Neural progenitor cell (in vitro differentiated cells): ENCODE measurements around the gene PLCB1. TPM values are rescaled to one million over a fixed set of nuclear protein-coding genes. Genes with fewer than 3 reads are reported as not detected.

Source experiments
- DNase-seq: peaks from one replicate; pipeline ENCODE4 v3.0.0-alpha.2; 2016; ENCODE audit warnings: low spot score
- H2AFZ ChIP-seq: fragments of 200-600 bp; sonication (generic); replicated peaks from 2 replicates; pipeline ENCODE4 v1.6.1; 2016; ENCODE audit warnings: antibody characterized with exemption
- H3F3A ChIP-seq: fragments of 200-600 bp; sonication (generic); 2 replicates; pipeline ENCODE4 v1.6.1; 2016; ENCODE audit warnings: antibody characterized with exemption, low read depth
- H3K27ac ChIP-seq: fragments of 200-600 bp; sonication (generic); 2 replicates; pipeline ENCODE4 v1.5.1; 2016; ENCODE audit warnings: mild to moderate bottlenecking
- H3K27me3 ChIP-seq: fragments of 200-600 bp; sonication (generic); 2 replicates; pipeline ENCODE4 v1.6.1; 2016; ENCODE audit warnings: mild to moderate bottlenecking, moderate library complexity
- H3K36me3 ChIP-seq: fragments of 200-600 bp; sonication (generic); 2 replicates; pipeline ENCODE4 v1.5.1; 2016
- H3K4me1 ChIP-seq: fragments of 200-600 bp; sonication (generic); 2 replicates; pipeline ENCODE4 v1.6.1; 2016; ENCODE audit warnings: mixed run types
- H3K4me2 ChIP-seq: fragments of 200-600 bp; sonication (generic); 2 replicates; pipeline ENCODE4 v1.6.1; 2016
- H3K4me3 ChIP-seq: fragments of 200-600 bp; sonication (generic); 2 replicates; pipeline ENCODE4 v1.5.1; 2016
- H3K79me2 ChIP-seq: fragments of 200-600 bp; sonication (generic); 2 replicates; pipeline ENCODE4 v1.6.1; 2016; ENCODE audit warnings: low read depth
- H3K9ac ChIP-seq: fragments of 200-600 bp; sonication (generic); 2 replicates; pipeline ENCODE4 v1.6.1; 2016
- H3K9me3 ChIP-seq: fragments of 200-600 bp; sonication (generic); 2 replicates; pipeline ENCODE4 v1.5.1; 2016; ENCODE audit warnings: low read depth
- H4K20me1 ChIP-seq: fragments of 200-600 bp; sonication (generic); 2 replicates; pipeline ENCODE4 v1.6.1; 2016; ENCODE audit warnings: low read depth
- H3K27ac Mint-ChIP-seq: 3 replicates; pipeline ENCODE4 v1.8.0; 2021; ENCODE audit warnings: mixed read lengths
- H3K27me3 Mint-ChIP-seq: 2 replicates; pipeline ENCODE4 v1.8.0; 2022; ENCODE audit warnings: low read depth, mild to moderate bottlenecking, inconsistent platforms, moderate library complexity, mixed read lengths; ENCODE audit not compliant: insufficient read depth
- H3K36me3 Mint-ChIP-seq: 3 replicates; pipeline ENCODE4 v1.8.0; 2021; ENCODE audit warnings: mixed read lengths
- H3K4me1 Mint-ChIP-seq: 3 replicates; pipeline ENCODE4 v1.8.0; 2021; ENCODE audit warnings: mixed read lengths
- H3K4me3 Mint-ChIP-seq: 3 replicates; pipeline ENCODE4 v1.8.0; 2021; ENCODE audit warnings: mild to moderate bottlenecking, moderate library complexity, mixed read lengths
- H3K9me3 Mint-ChIP-seq: 3 replicates; pipeline ENCODE4 v1.8.0; 2020; ENCODE audit warnings: mixed read lengths
- EZH2 ChIP-seq: fragments of 200-600 bp; sonication (generic); IDR thresholded peaks from 2 replicates; pipeline ENCODE4 v1.6.1; 2017; ENCODE audit warnings: antibody characterized with exemption, mild to moderate bottlenecking, moderate library complexity
- EZH2phosphoT487 ChIP-seq: fragments of 200-600 bp; sonication (generic); IDR thresholded peaks from 2 replicates; pipeline ENCODE4 v1.6.1; 2017; ENCODE audit warnings: antibody characterized with exemption
- total RNA-seq: library from RNA; depleted of rRNA; stranded (reverse); fragments of >200 nt; gene quantifications from 2 replicates; pipeline ENCODE4 v1.2.3, GENCODE V29; 2015; ENCODE audit warnings: low replicate concordance
- TF ChIP-seq, protein P1 (sequence below): fragments of 200-600 bp; sonication (generic); IDR thresholded peaks from 2 replicates; pipeline ENCODE4 v1.5.1; 2017; ENCODE audit warnings: antibody characterized with exemption, mild to moderate bottlenecking

Gene PLCB1
- total RNA-seq, 1 donor from 2014 or later: 30.2 TPM

DNA sequence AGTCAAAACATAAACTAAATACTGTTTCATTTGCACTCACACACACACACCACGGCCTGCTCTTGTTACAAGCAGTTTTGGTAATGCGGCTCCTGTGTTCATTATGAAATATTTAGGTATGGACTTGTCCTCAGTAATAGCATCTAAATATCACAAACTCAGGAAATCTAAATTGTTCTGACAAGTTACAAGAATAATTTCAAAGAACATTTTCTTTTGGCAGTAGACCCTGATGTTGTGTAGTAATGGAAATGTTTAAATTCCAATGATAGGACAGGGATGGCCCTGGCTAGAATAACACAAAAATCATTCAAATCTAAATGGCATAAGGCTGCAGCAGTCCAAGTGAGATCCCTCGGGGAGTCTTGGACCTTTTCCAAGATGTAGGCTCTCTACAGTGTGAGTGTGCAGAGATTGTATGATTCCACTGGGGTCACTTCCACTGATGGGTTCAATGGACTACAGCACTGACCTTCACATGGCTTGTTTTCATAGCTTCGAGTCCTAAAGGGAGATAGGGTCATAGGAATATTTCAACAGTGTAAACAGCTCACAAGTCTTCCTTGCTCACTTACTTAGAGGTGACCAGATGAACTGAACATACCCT, 726.2 kb downstream of the PLCB1 start:
- Mint-ChIP-seq H3K36me3 (no peaks in the 10 kb centered on the region), H3K27me3 (no peaks in the 10 kb centered on the region), H3K27ac (no peak overlapping the region), H3K9me3 (peaks cover 3% of the 10 kb centered on the region), H3K4me3 (no peak overlapping the region), H3K4me1 (peaks cover 2% of the 10 kb centered on the region)
- H3K4me2 ChIP-seq: no peak overlapping the region
- H3F3A ChIP-seq: no peaks in the 10 kb centered on the region
- H3K4me3 ChIP-seq: no peak overlapping the region
- no peaks in the 10 kb centered on the region for H3K9me3 ChIP-seq
- TF ChIP-seq EZH2phosphoT487 (no peak), EZH2 (no peak)
- TF ChIP-seq, protein P1, sequence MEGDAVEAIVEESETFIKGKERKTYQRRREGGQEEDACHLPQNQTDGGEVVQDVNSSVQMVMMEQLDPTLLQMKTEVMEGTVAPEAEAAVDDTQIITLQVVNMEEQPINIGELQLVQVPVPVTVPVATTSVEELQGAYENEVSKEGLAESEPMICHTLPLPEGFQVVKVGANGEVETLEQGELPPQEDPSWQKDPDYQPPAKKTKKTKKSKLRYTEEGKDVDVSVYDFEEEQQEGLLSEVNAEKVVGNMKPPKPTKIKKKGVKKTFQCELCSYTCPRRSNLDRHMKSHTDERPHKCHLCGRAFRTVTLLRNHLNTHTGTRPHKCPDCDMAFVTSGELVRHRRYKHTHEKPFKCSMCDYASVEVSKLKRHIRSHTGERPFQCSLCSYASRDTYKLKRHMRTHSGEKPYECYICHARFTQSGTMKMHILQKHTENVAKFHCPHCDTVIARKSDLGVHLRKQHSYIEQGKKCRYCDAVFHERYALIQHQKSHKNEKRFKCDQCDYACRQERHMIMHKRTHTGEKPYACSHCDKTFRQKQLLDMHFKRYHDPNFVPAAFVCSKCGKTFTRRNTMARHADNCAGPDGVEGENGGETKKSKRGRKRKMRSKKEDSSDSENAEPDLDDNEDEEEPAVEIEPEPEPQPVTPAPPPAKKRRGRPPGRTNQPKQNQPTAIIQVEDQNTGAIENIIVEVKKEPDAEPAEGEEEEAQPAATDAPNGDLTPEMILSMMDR: no peak
- no peak overlapping the region for H3K9ac ChIP-seq
- H3K36me3 ChIP-seq: no peaks in the 10 kb centered on the region
- no peaks in the 10 kb centered on the region for H3K79me2 ChIP-seq
- no peaks in the 10 kb centered on the region for H4K20me1 ChIP-seq
- H3K27ac ChIP-seq: no peak overlapping the region
- no peak for DNase-seq
- H3K4me1 ChIP-seq: peaks cover 22% of the 10 kb centered on the region
- H2AFZ ChIP-seq: no peak overlapping the region
- H3K27me3 ChIP-seq: no peaks in the 10 kb centered on the region

DNA sequence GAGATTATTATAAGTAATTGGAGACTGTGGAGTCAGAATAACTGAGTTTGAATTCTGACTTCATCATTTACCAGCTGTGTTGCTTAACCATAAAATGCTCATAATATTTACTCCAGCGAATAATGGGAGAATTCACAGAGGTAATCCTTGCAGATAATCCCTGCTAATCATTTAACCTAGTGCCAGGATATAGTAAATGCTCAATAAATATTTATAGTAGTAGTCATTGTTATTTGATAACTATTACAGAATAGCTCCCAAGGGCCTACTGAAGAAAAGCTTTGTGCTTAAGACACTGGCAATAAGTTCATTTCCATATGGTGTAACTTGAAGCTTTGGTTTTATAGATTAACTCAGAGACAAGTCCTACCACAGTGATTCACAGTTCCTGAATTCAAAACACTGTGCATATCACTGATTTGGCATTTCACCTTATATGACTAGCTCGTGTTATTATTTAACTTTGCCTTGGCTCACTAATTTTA, 728.0 kb downstream of the PLCB1 start:
- Mint-ChIP-seq H3K4me3 (no peak overlapping the region), H3K9me3 (peaks cover 3% of the 10 kb centered on the region)
- H3K9ac ChIP-seq: no peak overlapping the region

DNA sequence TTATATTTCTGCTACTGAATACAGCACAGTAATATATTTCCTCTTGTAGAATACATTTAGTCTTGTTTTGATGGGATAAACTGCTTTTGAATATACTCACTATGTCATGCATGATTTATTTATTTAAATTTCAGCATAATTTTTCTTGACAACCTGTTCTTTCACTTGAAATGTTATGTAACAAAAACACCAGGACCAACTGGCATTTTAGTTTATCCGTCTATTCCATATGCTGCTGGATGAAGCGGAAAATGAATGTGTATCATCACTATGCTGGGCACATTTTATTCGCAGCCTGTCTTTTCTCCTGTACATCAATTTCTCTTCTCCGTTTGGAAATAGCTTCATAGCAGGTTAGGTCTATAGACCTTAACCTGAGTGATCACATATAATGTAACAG, 730.0 kb downstream of the PLCB1 start:
- H3K4me3 Mint-ChIP-seq: no peak overlapping the region
- H3K4me3 ChIP-seq: no peak overlapping the region
- peaks cover 13% of the 10 kb centered on the region for H3K4me1 ChIP-seq
- no peaks in the 10 kb centered on the region for H3K27me3 Mint-ChIP-seq
- TF ChIP-seq EZH2: no peak
- TF ChIP-seq EZH2phosphoT487: no peak
- TF ChIP-seq, protein P1: no peak
- no peak overlapping the region for H3K9ac ChIP-seq
- H3K9me3 Mint-ChIP-seq: no peaks in the 10 kb centered on the region
- H3F3A ChIP-seq: no peaks in the 10 kb centered on the region
- H3K9me3 ChIP-seq: no peaks in the 10 kb centered on the region
- H3K4me2 ChIP-seq: no peak overlapping the region
- H3K27ac Mint-ChIP-seq: no peak overlapping the region
- no peak overlapping the region for H2AFZ ChIP-seq
- no peak for DNase-seq
- H3K27ac ChIP-seq: no peak overlapping the region
- no peaks in the 10 kb centered on the region for H3K27me3 ChIP-seq
- H3K79me2 ChIP-seq: no peaks in the 10 kb centered on the region
- H3K4me1 Mint-ChIP-seq: peaks cover 6% of the 10 kb centered on the region
- no peaks in the 10 kb centered on the region for H4K20me1 ChIP-seq
- no peaks in the 10 kb centered on the region for H3K36me3 Mint-ChIP-seq
- no peaks in the 10 kb centered on the region for H3K36me3 ChIP-seq

More for the DNA sequence above, 728.0 kb downstream of the PLCB1 start:
- Histone ChIP-seq H3K9me3 (no peaks in the 10 kb centered on the region), H3K4me1 (peaks cover 13% of the 10 kb centered on the region), H3K27ac (no peak overlapping the region), H2AFZ (no peak overlapping the region), H4K20me1 (no peaks in the 10 kb centered on the region), H3F3A (no peaks in the 10 kb centered on the region), H3K4me3 (no peak overlapping the region), H3K27me3 (no peaks in the 10 kb centered on the region), H3K4me2 (no peak overlapping the region), H3K36me3 (no peaks in the 10 kb centered on the region), H3K79me2 (no peaks in the 10 kb centered on the region)
- no peak overlapping the region for H3K27ac Mint-ChIP-seq
- DNase-seq: no peak
- H3K4me1 Mint-ChIP-seq: no peaks in the 10 kb centered on the region
- H3K27me3 Mint-ChIP-seq: no peaks in the 10 kb centered on the region
- TF ChIP-seq EZH2 (no peak), EZH2phosphoT487 (no peak)
- TF ChIP-seq, protein P1: no peak
- H3K36me3 Mint-ChIP-seq: no peaks in the 10 kb centered on the region
